Astrocyte (in vitro differentiated cells and primary cell): Measurements from ENCODE around the gene ICA1. TPM values are rescaled to one million over a fixed set of nuclear protein-coding genes. Genes with fewer than 3 reads are reported as not detected.

Experiments
- DNase-seq: peaks from one replicate; pipeline ENCODE4 v3.0.0-alpha.2; 2010; ENCODE audit warnings: low read depth
- FAIRE-seq: peaks from 2 replicates; lab custom pipeline; 2011; peaks lifted over from hg19 to GRCh38; lab: Jason Lieb, UNC
- H2AFZ ChIP-seq: 2 replicates; pipeline ENCODE4 v1.6.0; 2012; ENCODE audit warnings: low read depth, low read length, inconsistent platforms
- H3K27ac ChIP-seq: 2 replicates; pipeline ENCODE4 v1.5.1; 2011; ENCODE audit warnings: low read depth, low read length, inconsistent platforms
- H3K27me3 ChIP-seq: 2 replicates; pipeline ENCODE4 v1.6.0; 2011; ENCODE audit warnings: low read length, inconsistent platforms; ENCODE audit not compliant: insufficient read depth
- H3K36me3 ChIP-seq: 2 replicates; pipeline ENCODE4 v1.5.1; 2011; ENCODE audit warnings: low read length, inconsistent platforms; ENCODE audit not compliant: insufficient read depth
- H3K4me1 ChIP-seq: 2 replicates; pipeline ENCODE4 v1.5.1; 2011; ENCODE audit warnings: low read length, inconsistent platforms; ENCODE audit not compliant: insufficient read depth
- H3K4me2 ChIP-seq: 2 replicates; pipeline ENCODE4 v1.6.0; 2012; ENCODE audit warnings: low read length, inconsistent platforms
- H3K4me3 ChIP-seq: 2 replicates; pipeline ENCODE4 v1.5.1; 2011; ENCODE audit warnings: low read depth, mild to moderate bottlenecking, low read length, inconsistent platforms; ENCODE audit not compliant: insufficient read depth
- H3K79me2 ChIP-seq: 2 replicates; pipeline ENCODE4 v1.6.0; 2012; ENCODE audit warnings: mild to moderate bottlenecking, low read length, inconsistent platforms; ENCODE audit not compliant: insufficient read depth
- H3K9ac ChIP-seq: 2 replicates; pipeline ENCODE4 v1.6.0; 2012; ENCODE audit warnings: mild to moderate bottlenecking, low read length, inconsistent platforms
- H3K9me3 ChIP-seq: 2 replicates; pipeline ENCODE4 v1.5.1; 2012; ENCODE audit warnings: low read depth, mild to moderate bottlenecking, low read length, inconsistent platforms; ENCODE audit not compliant: insufficient read depth
- H4K20me1 ChIP-seq: 2 replicates; pipeline ENCODE4 v1.6.0; 2012; ENCODE audit warnings: low read length, inconsistent platforms; ENCODE audit not compliant: insufficient read depth
- H3K27ac Mint-ChIP-seq: one replicate; pipeline ENCODE4 v1.8.0; 2021; ENCODE audit warnings: mild to moderate bottlenecking, mixed read lengths; ENCODE audit not compliant: unreplicated experiment
- H3K27me3 Mint-ChIP-seq: one replicate; pipeline ENCODE4 v1.8.0; 2021; ENCODE audit warnings: low read depth, mixed read lengths; ENCODE audit not compliant: unreplicated experiment
- H3K36me3 Mint-ChIP-seq: one replicate; pipeline ENCODE4 v1.8.0; 2021; ENCODE audit warnings: low read depth, mixed read lengths; ENCODE audit not compliant: unreplicated experiment
- H3K4me1 Mint-ChIP-seq: one replicate; pipeline ENCODE4 v1.8.0; 2021; ENCODE audit warnings: low read depth, mixed read lengths; ENCODE audit not compliant: unreplicated experiment
- H3K4me3 Mint-ChIP-seq: one replicate; pipeline ENCODE4 v1.8.0; 2021; ENCODE audit warnings: mild to moderate bottlenecking, moderate library complexity, mixed read lengths; ENCODE audit not compliant: unreplicated experiment
- H3K9me3 Mint-ChIP-seq: one replicate; pipeline ENCODE4 v1.8.0; 2021; ENCODE audit warnings: mild to moderate bottlenecking, mixed read lengths; ENCODE audit not compliant: unreplicated experiment
- EZH2 ChIP-seq: IDR thresholded peaks from 2 replicates; pipeline ENCODE4 v1.6.1; 2012; ENCODE audit warnings: mild to moderate bottlenecking, low read length, inconsistent platforms; ENCODE audit not compliant: insufficient read depth
- total RNA-seq: library from RNA; stranded (reverse); gene quantifications from 2 replicates; pipeline ENCODE4 v1.2.1, GENCODE V29; 2021
- TF ChIP-seq, protein P1 (sequence below): IDR thresholded peaks from 2 replicates; pipeline ENCODE4 v1.5.1; 2011; ENCODE audit warnings: low read depth, mild to moderate bottlenecking, inconsistent platforms, low read length, moderate library complexity; ENCODE audit not compliant: insufficient read depth

ICA1 gene
- total RNA-seq, 1 donor from 2014 or later, result 8.0 TPM

DNA sequence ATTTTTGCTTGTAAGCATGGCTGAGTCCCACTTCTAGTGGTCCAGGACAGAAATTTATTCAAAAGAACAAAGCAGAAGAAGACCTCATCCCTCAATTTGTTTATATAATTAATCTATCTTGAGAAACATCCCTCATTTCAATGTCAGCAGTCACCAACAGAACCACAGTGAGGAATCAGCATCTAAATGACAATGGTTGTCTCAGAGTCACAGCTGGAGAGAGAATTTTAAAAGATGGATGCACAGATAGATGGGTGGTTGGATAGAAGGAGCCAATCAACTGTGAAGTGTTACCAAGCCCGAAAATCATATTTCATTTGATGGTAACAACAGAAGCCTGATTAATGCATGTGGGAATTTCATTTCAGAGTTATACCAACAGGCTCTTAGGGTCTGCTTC lies 55.0 kb downstream of the ICA1 start:
- H3K27ac ChIP-seq, result no peak overlapping the region
- no peaks in the 10 kb centered on the region for H3K79me2 ChIP-seq
- no peaks in the 10 kb centered on the region for H3K27me3 ChIP-seq
- H3K4me3 Mint-ChIP-seq, result no peak overlapping the region
- no peaks in the 10 kb centered on the region for H3K36me3 ChIP-seq
- no peak for DNase-seq
- H3K4me1 Mint-ChIP-seq, result peaks cover 2% of the 10 kb centered on the region
- H3K27me3 Mint-ChIP-seq, result no peaks in the 10 kb centered on the region
- no peaks in the 10 kb centered on the region for H3K36me3 Mint-ChIP-seq
- no peak overlapping the region for H3K4me3 ChIP-seq
- H3K27ac Mint-ChIP-seq, result no peak overlapping the region
- no peaks in the 10 kb centered on the region for H3K9me3 ChIP-seq
- H3K9ac ChIP-seq, result no peak overlapping the region
- H4K20me1 ChIP-seq, result no peaks in the 10 kb centered on the region
- H3K4me1 ChIP-seq, result no peaks in the 10 kb centered on the region
- no peak for FAIRE-seq
- H3K4me2 ChIP-seq, result no peak overlapping the region
- no peak overlapping the region for H2AFZ ChIP-seq
- TF ChIP-seq, protein P1, sequence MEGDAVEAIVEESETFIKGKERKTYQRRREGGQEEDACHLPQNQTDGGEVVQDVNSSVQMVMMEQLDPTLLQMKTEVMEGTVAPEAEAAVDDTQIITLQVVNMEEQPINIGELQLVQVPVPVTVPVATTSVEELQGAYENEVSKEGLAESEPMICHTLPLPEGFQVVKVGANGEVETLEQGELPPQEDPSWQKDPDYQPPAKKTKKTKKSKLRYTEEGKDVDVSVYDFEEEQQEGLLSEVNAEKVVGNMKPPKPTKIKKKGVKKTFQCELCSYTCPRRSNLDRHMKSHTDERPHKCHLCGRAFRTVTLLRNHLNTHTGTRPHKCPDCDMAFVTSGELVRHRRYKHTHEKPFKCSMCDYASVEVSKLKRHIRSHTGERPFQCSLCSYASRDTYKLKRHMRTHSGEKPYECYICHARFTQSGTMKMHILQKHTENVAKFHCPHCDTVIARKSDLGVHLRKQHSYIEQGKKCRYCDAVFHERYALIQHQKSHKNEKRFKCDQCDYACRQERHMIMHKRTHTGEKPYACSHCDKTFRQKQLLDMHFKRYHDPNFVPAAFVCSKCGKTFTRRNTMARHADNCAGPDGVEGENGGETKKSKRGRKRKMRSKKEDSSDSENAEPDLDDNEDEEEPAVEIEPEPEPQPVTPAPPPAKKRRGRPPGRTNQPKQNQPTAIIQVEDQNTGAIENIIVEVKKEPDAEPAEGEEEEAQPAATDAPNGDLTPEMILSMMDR, result no peak
- no peak for TF ChIP-seq EZH2
- H3K9me3 Mint-ChIP-seq, result no peaks in the 10 kb centered on the region

DNA sequence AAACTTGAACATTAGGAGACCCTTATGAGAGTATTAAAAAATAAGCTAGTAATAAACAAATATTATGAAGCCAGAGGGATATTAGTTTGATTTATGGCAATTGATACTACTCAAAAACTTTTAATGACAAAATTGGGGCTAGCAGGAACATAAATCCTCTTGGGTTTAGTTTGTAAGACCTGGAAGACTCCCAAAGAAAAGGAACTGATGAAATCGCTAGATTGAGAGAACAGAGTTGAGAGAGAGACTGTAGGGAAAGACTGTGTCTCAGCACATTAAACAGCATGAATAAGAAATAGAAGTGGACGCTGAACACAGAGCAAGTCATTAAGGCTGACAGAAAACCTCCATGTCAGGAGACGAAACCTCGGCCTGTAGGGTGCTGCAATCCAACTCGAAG lies 56.4 kb downstream of the ICA1 start:
- H3K9me3 ChIP-seq, result no peaks in the 10 kb centered on the region
- Mint-ChIP-seq H3K4me3 (no peak overlapping the region), H3K27ac (no peak overlapping the region), H3K36me3 (no peaks in the 10 kb centered on the region), H3K27me3 (no peaks in the 10 kb centered on the region), H3K9me3 (no peaks in the 10 kb centered on the region), H3K4me1 (peaks cover 2% of the 10 kb centered on the region)
- FAIRE-seq (no peak), DNase-seq (no peak)
- H3K4me1 ChIP-seq, result no peaks in the 10 kb centered on the region
- TF ChIP-seq, protein P1, result no peak
- no peak for TF ChIP-seq EZH2
- H3K4me3 ChIP-seq, result no peak overlapping the region
- no peaks in the 10 kb centered on the region for H3K36me3 ChIP-seq
- no peak overlapping the region for H3K27ac ChIP-seq
- H3K9ac ChIP-seq, result no peak overlapping the region
- no peak overlapping the region for H2AFZ ChIP-seq
- H3K27me3 ChIP-seq, result no peaks in the 10 kb centered on the region
- H4K20me1 ChIP-seq, result no peaks in the 10 kb centered on the region
- no peaks in the 10 kb centered on the region for H3K79me2 ChIP-seq
- no peak overlapping the region for H3K4me2 ChIP-seq

DNA sequence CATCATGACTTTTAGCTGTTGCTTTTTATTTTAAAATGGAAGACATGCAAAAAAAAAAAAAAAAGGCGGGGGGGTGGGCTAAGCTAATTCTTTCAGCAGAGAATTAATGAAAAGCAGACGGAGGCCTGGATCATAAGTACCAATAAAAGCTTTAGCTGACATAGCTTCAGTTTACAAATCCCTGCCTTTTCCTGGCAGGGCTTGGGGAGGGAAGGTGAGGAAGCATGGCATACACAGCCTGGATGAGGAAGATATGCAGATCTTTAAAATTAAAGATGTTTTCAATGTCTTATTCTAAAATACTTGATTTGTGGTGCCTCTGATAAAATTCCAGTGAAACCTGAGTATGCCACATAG lies 57.0 kb downstream of the ICA1 start:
- H3K27ac Mint-ChIP-seq, result no peak overlapping the region
- no peaks in the 10 kb centered on the region for H3K36me3 Mint-ChIP-seq
- TF ChIP-seq, protein P1, result no peak
- TF ChIP-seq EZH2, result no peak
- H3K27me3 ChIP-seq, result no peaks in the 10 kb centered on the region
- H2AFZ ChIP-seq, result no peak overlapping the region
- no peak overlapping the region for H3K4me3 ChIP-seq
- no peaks in the 10 kb centered on the region for H4K20me1 ChIP-seq
- DNase-seq (no peak), FAIRE-seq (no peak)
- H3K4me1 ChIP-seq, result no peaks in the 10 kb centered on the region
- no peak overlapping the region for H3K9ac ChIP-seq
- no peaks in the 10 kb centered on the region for H3K9me3 Mint-ChIP-seq
- no peak overlapping the region for H3K4me3 Mint-ChIP-seq
- H3K79me2 ChIP-seq, result no peaks in the 10 kb centered on the region
- no peaks in the 10 kb centered on the region for H3K9me3 ChIP-seq
- H3K27me3 Mint-ChIP-seq, result no peaks in the 10 kb centered on the region
- no peaks in the 10 kb centered on the region for H3K36me3 ChIP-seq
- no peak overlapping the region for H3K27ac ChIP-seq
- no peak overlapping the region for H3K4me2 ChIP-seq
- peaks cover 2% of the 10 kb centered on the region for H3K4me1 Mint-ChIP-seq
